GM12878 (cell line): ENCODE results near the gene MYT1. TPM values are rescaled to one million over a fixed set of nuclear protein-coding genes. Genes with fewer than 3 reads are reported as not detected.

ENCODE experiments used
- ATAC-seq: fragments of 200-7000 bp; cut with Tn5 transposase; 3 replicates; pipeline ENCODE4 v1.9.1; 2020; ENCODE audit warnings: mild to moderate bottlenecking, moderate library complexity
- Bru-seq: library from RNA; stranded (reverse); fragments of 400-500 nt; gene quantifications from one replicate; lab custom pipeline; 2021; lab: Mats Ljungman, UMichigan
- BruChase-seq, 2 experiments: library from RNA; stranded (reverse); fragments of 400-500 nt; gene quantifications; one replicate each; lab custom pipeline; 2021; lab: Mats Ljungman, UMichigan
- BruUV-seq: library from RNA; stranded (reverse); fragments of 400-500 nt; replicated peaks from 2 replicates; lab custom pipeline; 2021; lab: Mats Ljungman, UMichigan
- CTCF ChIA-PET: fragments of 300-600 bp; sonication (Branson Sonifier 250); formaldehyde crosslinking; extraction: SDS; loops from one replicate; lab custom pipeline; 2021; ENCODE audit warnings: inconsistent platforms; lab: Yijun Ruan, JAX
- POLR2A ChIA-PET: fragments of 350-600 bp; formaldehyde crosslinking; extraction: SDS; loops from one replicate; lab custom pipeline; 2021; ENCODE audit warnings: inconsistent platforms; lab: Charles Lee
- RAD21 ChIA-PET: fragments of 300-600 bp; sonication (Branson Sonifier 250); formaldehyde crosslinking; loops from one replicate; lab custom pipeline; 2023; ENCODE audit warnings: antibody characterized with exemption; ENCODE audit not compliant: unreplicated experiment; lab: Charles Lee
- SMC1A ChIA-PET: fragments of 300-600 bp; sonication (Branson Sonifier 250); formaldehyde crosslinking; loops from one replicate; lab custom pipeline; 2023; ENCODE audit not compliant: unreplicated experiment, uncharacterized antibody; lab: Charles Lee
- DNase-seq: peaks from one replicate; pipeline ENCODE4 v3.0.0-alpha.2; 2011; ENCODE audit warnings: low read depth, low spot score
- FAIRE-seq: peaks from 3 replicates; lab custom pipeline; 2011; peaks lifted over from hg19 to GRCh38; lab: Jason Lieb, UNC
- H2AFZ ChIP-seq: 2 replicates; pipeline ENCODE4 v1.6.0; 2011; ENCODE audit warnings: low read depth, low read length, control low read depth; ENCODE audit not compliant: control insufficient read depth
- H3K27ac ChIP-seq: 2 replicates; pipeline ENCODE4 v1.5.1; 2011; ENCODE audit warnings: control low read depth; ENCODE audit not compliant: control insufficient read depth, insufficient read depth
- H3K27me3 ChIP-seq, 2 experiments: replicated peaks in 1 of 2; 2 replicates each; pipeline versions ENCODE4 v1.6.0 to v1.6.1; 2011; ENCODE audit warnings: low read length in 1 of 2; ENCODE audit not compliant: control insufficient read depth in 2 of 2, insufficient read depth in 2 of 2
- H3K36me3 ChIP-seq, 2 experiments: 2 replicates each; pipeline ENCODE4 v1.5.1; 2011; ENCODE audit warnings: low read length in 1 of 2; ENCODE audit not compliant: control insufficient read depth in 2 of 2, insufficient read depth in 2 of 2
- H3K4me1 ChIP-seq: 2 replicates; pipeline ENCODE4 v1.6.1; 2011; ENCODE audit warnings: mild to moderate bottlenecking, low read length, moderate library complexity, mixed read lengths; ENCODE audit not compliant: control insufficient read depth, insufficient read depth
- H3K4me2 ChIP-seq: 2 replicates; pipeline ENCODE4 v1.6.0; 2011; ENCODE audit warnings: control low read depth; ENCODE audit not compliant: control insufficient read depth, insufficient read depth
- H3K4me3 ChIP-seq: fragments of 200-600 bp; sonication (generic); 2 replicates; pipeline ENCODE4 v1.5.1; 2016
- H3K79me2 ChIP-seq: 2 replicates; pipeline ENCODE4 v1.6.0; 2011; ENCODE audit warnings: low read length; ENCODE audit not compliant: control insufficient read depth, insufficient read depth
- H3K9ac ChIP-seq: 2 replicates; pipeline ENCODE4 v1.8.0; 2011; ENCODE audit warnings: low read length, control low read depth, mixed read lengths; ENCODE audit not compliant: control insufficient read depth, insufficient read depth
- H3K9me3 ChIP-seq: replicated peaks from 3 replicates; pipeline ENCODE4 v1.5.1; 2011; ENCODE audit warnings: mild to moderate bottlenecking, low read length; ENCODE audit not compliant: control insufficient read depth, insufficient read depth
- H4K20me1 ChIP-seq: 2 replicates; pipeline ENCODE4 v1.6.0; 2011; ENCODE audit not compliant: control insufficient read depth, insufficient read depth
- ASH2L ChIP-seq: fragments of 300-600, 200-600 bp; sonication (generic); IDR thresholded peaks from 2 replicates; pipeline ENCODE4 v1.6.1; 2017; ENCODE audit warnings: low read depth, mild to moderate bottlenecking, borderline replicate concordance
- BHLHE40 ChIP-seq, 2 experiments: fragments of 450-650 bp in 1 of 2; IDR thresholded peaks; 2 replicates each; pipeline ENCODE4 v1.6.1; 2011 to 2017; ENCODE audit warnings: low read depth in 2 of 2, borderline replicate concordance in 1 of 2, improper control_type of control experiment in 1 of 2, low read length in 1 of 2, mild to moderate bottlenecking in 1 of 2
- BRCA1 ChIP-seq: IDR thresholded peaks from 2 replicates; pipeline ENCODE4 v1.6.1; 2011; ENCODE audit warnings: low read depth, low read length, improper control_type of control experiment
- CHD1 ChIP-seq: IDR thresholded peaks from 2 replicates; pipeline ENCODE4 v1.6.1; 2012; ENCODE audit warnings: low read depth, low read length, improper control_type of control experiment
- ETV6 ChIP-seq, 2 experiments: fragments of 450-650 bp in 1 of 2; IDR thresholded peaks in 1 of 2; conservative IDR thresholded peaks in 1 of 2; 2 replicates each; pipeline ENCODE4 v1.6.1; 2014; ENCODE audit warnings: antibody characterized with exemption in 1 of 2, borderline replicate concordance in 1 of 2, low read depth in 1 of 2, mild to moderate bottlenecking in 1 of 2, moderate library complexity in 1 of 2
- IKZF1 ChIP-seq: fragments of 450-650 bp; conservative IDR thresholded peaks from 2 replicates; pipeline ENCODE4 v1.6.1; 2017; ENCODE audit warnings: antibody characterized with exemption, mild to moderate bottlenecking
- PAX5 ChIP-seq: IDR thresholded peaks from 2 replicates; pipeline ENCODE4 v1.6.1; 2011; ENCODE audit warnings: low read depth, low read length, borderline replicate concordance
- POLR2AphosphoS5 ChIP-seq: IDR thresholded peaks from 2 replicates; pipeline ENCODE4 v1.6.1; 2011; ENCODE audit warnings: mild to moderate bottlenecking, low read length, inconsistent platforms
- TCF3 ChIP-seq: IDR thresholded peaks from 2 replicates; pipeline ENCODE4 v1.6.1; 2012; ENCODE audit warnings: low read depth, mild to moderate bottlenecking, low read length, borderline replicate concordance; ENCODE audit not compliant: insufficient read depth
- ZZZ3 ChIP-seq: IDR thresholded peaks from 2 replicates; pipeline ENCODE4 v1.6.1; 2011; ENCODE audit warnings: low read depth; ENCODE audit not compliant: control insufficient read depth, insufficient read length
- WGBS: methylation state at CpG from one replicate; pipeline ENCODE4 v1.1.6; 2016; ENCODE audit warnings: low lambda C conversion rate; ENCODE audit not compliant: insufficient replicate concordance, insufficient coverage; ENCODE audit errors: missing lambda C conversion rate; 5-methylcytosine and 5-hydroxymethylcytosine counted together
- in situ Hi-C: fragments of 300-500 bp; cut with MboI; formaldehyde crosslinking; loops from 9 replicates; pipeline ENCODE4 v1.14.3; 2018; ENCODE audit warnings: mixed read lengths
- intact Hi-C: fragments of 100-400 bp; cut with micrococcal nuclease; formaldehyde crosslinking; loops from one replicate; pipeline ENCODE4 v1.14.2; 2022; ENCODE audit not compliant: unreplicated experiment
- long read RNA-seq, 2 experiments: library from polyadenylated mRNA; unstranded; transcript quantifications; one replicate each; pipeline ENCODE4 v2.0.0, GENCODE V29; 2019 to 2020
- polyA minus RNA-seq, 3 experiments: library from RNA; depleted of rRNA, polyadenylated mRNA; stranded (reverse); fragments of >200 nt; gene quantifications; 2 replicates each; pipeline ENCODE4 v1.2.3, GENCODE V29; 2011
- polyA plus RNA-seq, 11 experiments: library from polyadenylated mRNA; depleted of rRNA in 4 of 11; unstranded in 6 of 11; stranded (reverse) in 5 of 11; fragments of >200 nt; fragmentation: Nextera tagmentation in 4 of 11; fragmentation: Illumina TruSeq in 1 of 11; extraction: Ambion mirVana in 4 of 11; extraction: Trizol in 1 of 11; gene quantifications; 1 replicate in 1 of 11; 2 replicates in 10 of 11; pipeline versions ENCODE4 v1.2.1 to v1.2.3, GENCODE V29; 2011 to 2016; ENCODE audit warnings: inconsistent platforms in 2 of 11, missing spikeins in 2 of 11, low read depth in 1 of 11
- total RNA-seq, 4 experiments: library from RNA; depleted of rRNA in 3 of 4; stranded (reverse); fragments of >200 nt in 3 of 4; fragmentation: Illumina TruSeq in 1 of 4; extraction: Trizol in 1 of 4; gene quantifications; 2 replicates each; pipeline versions ENCODE4 v1.2.1 to v1.2.3, GENCODE V29; 2013 to 2021
- TF ChIP-seq, protein P1 (sequence below), 3 experiments: IDR thresholded peaks in 2 of 3; conservative IDR thresholded peaks in 1 of 3; 2 replicates each; pipeline ENCODE4 v1.5.1; 2011; ENCODE audit warnings: low read depth in 3 of 3, low read length in 3 of 3, mild to moderate bottlenecking in 3 of 3, control low read depth in 2 of 3, moderate library complexity in 2 of 3, inconsistent platforms in 1 of 3, mixed read lengths in 1 of 3; ENCODE audit not compliant: control insufficient read depth in 2 of 3, insufficient read depth in 1 of 3; ENCODE audit errors: extremely low read depth in 1 of 3
- TF ChIP-seq, protein P2 (sequence below): fragments of 450-650 bp; conservative IDR thresholded peaks from 2 replicates; pipeline ENCODE4 v1.6.1; 2017; ENCODE audit warnings: mild to moderate bottlenecking, moderate library complexity

Gene MYT1
- 1.4 and 1.5 TPM in 2 replicates for total RNA-seq (2013; cell fraction: nucleolus; rRNA removed)
- total RNA-seq (2014; rRNA removed) (not detected in 2 replicates), total RNA-seq (2014; rRNA removed; fragmentation: Illumina TruSeq; extraction: Trizol) (not detected in 2 replicates), total RNA-seq (2021) (not detected in 2 replicates), polyA plus RNA-seq (2011; rRNA removed) (0.10 and 0.16 TPM in 2 replicates), polyA plus RNA-seq (2014; fragmentation: Illumina TruSeq; extraction: Trizol) (0.01 TPM in 1 of 2 replicates, not detected in the other), polyA plus RNA-seq (2014; fragmentation: Nextera tagmentation; extraction: Ambion mirVana) (not detected), polyA plus RNA-seq (2014; rRNA removed) (not detected in 2 replicates), polyA plus RNA-seq (2016; fragmentation: Nextera tagmentation; extraction: Ambion mirVana) (not detected), polyA minus RNA-seq (2011; rRNA and poly(A)+ RNA removed) (0.07 and 0.15 TPM in 2 replicates), Bru-seq, nascent RNA (percentile 15 among the genes with signal in this experiment), BruChase-seq, experiment 1, labeled RNA remaining after a 6-hour chase (percentile 16 among the genes with signal in this experiment), BruChase-seq, experiment 2, labeled RNA remaining after a 2-hour chase (percentile 15 among the genes with signal in this experiment)
- not detected for polyA plus RNA-seq (2011; ENCODE audit: low read depth)
- 0.05 and 0.16 TPM in 2 replicates for polyA plus RNA-seq (2011; cell fraction: cytosol; rRNA removed)
- 0.18 and 0.33 TPM in 2 replicates for polyA plus RNA-seq (2011; cell fraction: nucleus; rRNA removed)
- 0.06 TPM in 1 of 2 replicates, not detected in the other for polyA plus RNA-seq (2012)
- polyA minus RNA-seq (2011; cell fraction: cytosol; rRNA and poly(A)+ RNA removed): not detected in 2 replicates
- 0.12 TPM in 1 of 2 replicates, not detected in the other for polyA minus RNA-seq (2011; cell fraction: nucleus; rRNA and poly(A)+ RNA removed)
- long read RNA-seq, experiment 1: 0 reads
- long read RNA-seq, experiment 2: 0 reads

DNA sequence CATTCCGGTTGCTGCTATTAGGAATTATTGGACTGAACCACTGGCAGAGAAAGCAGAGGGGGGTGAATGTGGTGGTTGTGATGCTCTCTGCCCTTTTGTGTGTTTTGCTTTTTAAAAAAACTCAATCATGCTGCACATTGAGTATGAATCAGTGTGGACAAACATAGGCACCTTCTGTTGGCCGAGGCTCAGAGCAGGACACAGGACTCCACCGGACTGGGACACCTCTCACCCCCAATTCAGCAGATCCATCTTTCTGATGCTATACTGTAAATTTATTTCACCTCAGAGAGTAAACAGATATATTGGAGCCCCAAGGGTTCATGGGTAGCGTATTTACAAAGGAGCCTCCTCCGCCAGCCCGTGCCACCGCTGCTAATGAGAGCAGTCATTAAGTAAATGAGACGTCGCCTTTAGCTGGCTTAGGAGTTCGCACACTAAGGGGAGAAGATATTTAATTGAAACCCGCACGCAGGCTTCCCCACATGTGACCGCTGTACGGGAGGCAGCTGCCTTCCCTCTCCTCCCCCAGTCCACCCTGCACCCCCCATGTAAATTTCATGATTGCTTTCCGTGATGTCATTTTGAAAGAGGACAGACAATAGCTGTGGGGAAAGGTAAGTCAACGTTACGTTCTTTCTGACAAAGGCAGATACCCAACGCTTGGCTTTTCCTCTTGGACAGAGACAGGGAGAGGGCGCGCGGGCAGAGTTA is at the start of gene MYT1:
Gene MYT1, plus strand, starts transcription at position 330 of the 714 bp plus-strand sequence. CDS start 34,410 bp downstream, outside the sequence.
- no peak within 1 kb of the TSS for H3K4me3 ChIP-seq
- no peaks in the 10 kb centered on the region; the same call in 1 of the 2 replicates for H4K20me1 ChIP-seq
- RAD21 ChIA-PET: no interaction called here
- in situ Hi-C loops (no loop called here), intact Hi-C loops (no loop called here)
- WGBS: 62% methylated on average over 21 of the region's 21 CpGs
- DNase-seq (no peak), FAIRE-seq (no peak), ATAC-seq (no peak)
- CTCF ChIA-PET: no interaction called here
- SMC1A ChIA-PET: no interaction called here
- no peak within 1 kb of the TSS for H3K4me2 ChIP-seq
- no peak within 1 kb of the TSS for H2AFZ ChIP-seq
- peaks cover 2 to 10% of the 10 kb centered on the region in 2 experiments for H3K27me3 ChIP-seq
- no TSS peak for BruUV-seq
- no peak within 1 kb of the TSS for H3K9ac ChIP-seq
- no peaks in the 10 kb centered on the region for H3K4me1 ChIP-seq
- H3K9me3 ChIP-seq: no peaks in the 10 kb centered on the region
- TF ChIP-seq POLR2AphosphoS5 (no peak), IKZF1 (no peak), ASH2L (no peak), PAX5 (no peak), ZZZ3 (no peak), CHD1 (no peak), BRCA1 (no peak), ETV6 (conservative IDR thresholded peaks at IDR 0.05 in 1 of 2, IDR thresholded peaks at IDR 0.05 in 1 of 2; ENCODE audit: borderline replicate concordance in 1 of 2, low read depth in 1 of 2) (no peak), TCF3 (no peak), BHLHE40 (IDR thresholded peaks at IDR 0.05; ENCODE audit: borderline replicate concordance in 1 of 2, low read depth in 2 of 2, low read length in 1 of 2) (no peak)
- TF ChIP-seq, protein P1, sequence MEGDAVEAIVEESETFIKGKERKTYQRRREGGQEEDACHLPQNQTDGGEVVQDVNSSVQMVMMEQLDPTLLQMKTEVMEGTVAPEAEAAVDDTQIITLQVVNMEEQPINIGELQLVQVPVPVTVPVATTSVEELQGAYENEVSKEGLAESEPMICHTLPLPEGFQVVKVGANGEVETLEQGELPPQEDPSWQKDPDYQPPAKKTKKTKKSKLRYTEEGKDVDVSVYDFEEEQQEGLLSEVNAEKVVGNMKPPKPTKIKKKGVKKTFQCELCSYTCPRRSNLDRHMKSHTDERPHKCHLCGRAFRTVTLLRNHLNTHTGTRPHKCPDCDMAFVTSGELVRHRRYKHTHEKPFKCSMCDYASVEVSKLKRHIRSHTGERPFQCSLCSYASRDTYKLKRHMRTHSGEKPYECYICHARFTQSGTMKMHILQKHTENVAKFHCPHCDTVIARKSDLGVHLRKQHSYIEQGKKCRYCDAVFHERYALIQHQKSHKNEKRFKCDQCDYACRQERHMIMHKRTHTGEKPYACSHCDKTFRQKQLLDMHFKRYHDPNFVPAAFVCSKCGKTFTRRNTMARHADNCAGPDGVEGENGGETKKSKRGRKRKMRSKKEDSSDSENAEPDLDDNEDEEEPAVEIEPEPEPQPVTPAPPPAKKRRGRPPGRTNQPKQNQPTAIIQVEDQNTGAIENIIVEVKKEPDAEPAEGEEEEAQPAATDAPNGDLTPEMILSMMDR (IDR thresholded peaks at IDR 0.05 in 2 of 3, conservative IDR thresholded peaks at IDR 0.05 in 1 of 3; ENCODE audit: control insufficient read depth in 2 of 3, extremely low read depth in 1 of 3, insufficient read depth in 1 of 3, low read depth in 3 of 3, low read length in 3 of 3): no peak
- TF ChIP-seq, protein P2, sequence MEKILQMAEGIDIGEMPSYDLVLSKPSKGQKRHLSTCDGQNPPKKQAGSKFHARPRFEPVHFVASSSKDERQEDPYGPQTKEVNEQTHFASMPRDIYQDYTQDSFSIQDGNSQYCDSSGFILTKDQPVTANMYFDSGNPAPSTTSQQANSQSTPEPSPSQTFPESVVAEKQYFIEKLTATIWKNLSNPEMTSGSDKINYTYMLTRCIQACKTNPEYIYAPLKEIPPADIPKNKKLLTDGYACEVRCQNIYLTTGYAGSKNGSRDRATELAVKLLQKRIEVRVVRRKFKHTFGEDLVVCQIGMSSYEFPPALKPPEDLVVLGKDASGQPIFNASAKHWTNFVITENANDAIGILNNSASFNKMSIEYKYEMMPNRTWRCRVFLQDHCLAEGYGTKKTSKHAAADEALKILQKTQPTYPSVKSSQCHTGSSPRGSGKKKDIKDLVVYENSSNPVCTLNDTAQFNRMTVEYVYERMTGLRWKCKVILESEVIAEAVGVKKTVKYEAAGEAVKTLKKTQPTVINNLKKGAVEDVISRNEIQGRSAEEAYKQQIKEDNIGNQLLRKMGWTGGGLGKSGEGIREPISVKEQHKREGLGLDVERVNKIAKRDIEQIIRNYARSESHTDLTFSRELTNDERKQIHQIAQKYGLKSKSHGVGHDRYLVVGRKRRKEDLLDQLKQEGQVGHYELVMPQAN: no peak
- no peak within 1 kb of the TSS for H3K27ac ChIP-seq
- H3K36me3 ChIP-seq: no peaks in the 10 kb centered on the region
- H3K79me2 ChIP-seq: no peaks in the 10 kb centered on the region
- POLR2A ChIA-PET: no interaction called here
